Superior temporal gyrus (tissue), 1 donor: ENCODE results near the gene ATF6B.

ENCODE experiments used
- DNase-seq: peaks from one replicate; pipeline ENCODE4 v3.0.0-alpha.2; 2016; ENCODE audit errors: extremely low spot score

Gene ATF6B

DNA sequence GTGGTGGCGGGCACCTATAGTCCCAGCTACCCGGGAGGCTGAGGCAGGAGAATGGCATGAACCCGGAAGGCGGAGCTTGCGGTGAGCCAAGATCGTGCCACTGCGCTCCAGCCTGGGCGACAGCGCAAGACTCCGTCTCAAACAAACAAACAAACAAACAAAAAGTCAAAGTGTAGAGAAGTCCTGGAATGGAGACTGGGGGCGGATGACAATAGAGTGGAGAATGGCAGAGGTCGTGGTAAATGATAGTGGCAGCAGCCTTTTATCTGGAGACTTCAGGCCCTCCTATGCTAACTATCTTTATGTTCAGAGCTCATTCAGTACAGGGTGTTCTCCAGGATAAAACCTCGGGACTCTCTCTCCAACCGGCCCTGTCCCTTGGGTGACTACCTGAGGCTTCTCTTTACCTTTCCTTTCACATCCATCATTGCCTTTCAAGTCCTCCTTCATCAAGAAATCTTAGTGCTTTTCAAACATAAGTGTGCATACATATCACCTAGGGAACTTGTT lies 3.4 kb upstream of the ATF6B start:
- DNase-seq = no peak

DNA sequence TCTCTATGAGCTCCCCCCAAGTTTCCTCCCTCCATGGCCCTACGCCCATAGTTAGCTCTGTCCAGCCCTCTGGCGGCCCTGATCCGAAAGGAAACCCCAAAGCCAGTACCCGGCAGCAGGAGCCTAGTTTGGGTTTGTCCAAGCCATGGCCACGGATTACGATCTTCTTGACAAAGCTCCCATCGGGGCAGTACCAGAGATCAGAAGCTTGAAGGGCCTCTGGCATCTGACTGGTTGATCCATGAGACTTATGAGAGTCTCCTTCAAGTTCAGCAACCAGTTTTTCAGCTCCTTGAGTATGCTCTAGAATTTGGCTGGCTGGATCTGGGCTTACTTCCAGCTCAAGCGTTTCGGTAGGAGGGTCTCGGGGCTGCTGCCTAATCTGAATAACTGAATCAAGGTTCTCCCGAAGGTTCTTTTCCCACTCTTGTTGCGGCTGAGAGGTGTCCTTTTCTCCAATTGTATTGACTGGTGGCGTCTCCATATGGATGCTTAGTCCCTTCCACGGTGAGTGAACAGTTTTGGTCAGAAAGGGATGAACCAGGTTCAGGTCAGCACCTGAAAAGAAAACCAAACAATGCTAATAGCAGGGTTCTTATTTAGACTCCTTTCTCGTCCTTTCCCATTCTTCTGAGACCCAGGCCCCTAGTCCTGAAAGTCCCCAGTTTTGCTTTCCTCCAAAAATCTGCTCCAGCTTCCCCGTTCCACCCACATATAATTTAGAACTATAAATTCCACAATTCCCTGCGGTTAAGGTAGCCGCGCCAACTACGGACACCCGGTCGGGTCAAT lies 1.4 kb upstream of the ATF6B start:
- peak; percentile 89 for DNase-seq

DNA sequence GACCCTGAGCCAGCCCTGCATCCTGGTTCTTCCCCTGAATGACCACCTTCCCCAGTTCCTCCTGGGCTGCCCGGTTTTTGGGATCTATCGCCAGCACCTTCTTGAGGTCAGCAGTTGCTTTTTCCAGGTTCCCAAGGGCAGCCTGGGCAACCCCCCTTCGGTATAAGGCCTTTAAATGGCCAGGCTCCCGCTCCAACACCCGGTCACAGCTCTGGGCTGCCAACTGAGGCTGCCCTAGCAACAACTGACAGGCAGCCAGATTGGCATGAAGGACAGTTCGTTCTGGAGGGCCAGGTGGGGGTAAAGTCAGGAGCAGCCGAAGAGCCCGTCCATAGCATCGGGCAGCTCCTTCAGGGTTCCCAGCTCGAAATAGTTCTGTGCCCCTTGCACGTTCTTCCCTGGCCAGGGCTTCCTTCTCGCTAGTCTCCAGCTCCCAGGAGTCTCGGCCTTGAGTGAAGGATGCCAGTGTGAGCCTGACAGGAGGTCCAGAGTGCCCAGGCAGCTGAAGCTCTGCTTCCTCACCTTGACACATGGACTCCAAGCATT lies 778 bp upstream of the ATF6B start:
- no peak for DNase-seq

DNA sequence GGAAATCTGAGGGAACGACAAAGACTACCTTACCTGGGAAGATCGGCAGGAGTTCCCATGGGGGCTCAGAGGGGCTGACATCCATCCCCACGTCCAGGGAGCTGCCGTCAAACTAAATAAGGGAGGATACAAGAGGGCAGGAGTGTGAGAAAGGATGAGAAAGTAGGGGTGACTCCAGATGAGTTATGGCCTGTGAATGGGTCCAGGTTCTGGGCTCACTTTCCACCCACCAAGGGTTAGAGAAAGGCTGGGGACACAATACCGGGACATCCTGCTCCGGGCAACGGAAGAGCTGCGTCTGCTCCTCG lies 683 bp downstream of the ATF6B start:
- no peak for DNase-seq

DNA sequence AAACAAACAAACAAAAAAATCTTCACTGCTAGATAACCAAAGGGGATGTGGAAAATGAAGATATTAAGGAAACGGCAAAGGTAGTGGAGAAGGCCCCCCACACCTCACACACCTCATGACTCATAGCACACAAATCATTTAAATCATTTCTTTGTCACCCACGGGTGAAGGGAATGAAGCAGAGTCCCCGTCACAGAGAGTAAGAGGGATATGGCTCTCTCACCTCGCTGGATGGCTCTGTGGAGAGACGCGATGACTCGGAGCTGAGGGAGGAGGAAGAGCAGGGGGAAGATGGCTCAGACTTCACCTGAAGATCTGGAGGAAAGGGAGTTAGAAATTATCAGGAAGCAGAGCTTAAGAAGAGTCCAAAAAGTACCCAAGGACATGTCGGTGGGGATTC lies 1.2 kb downstream of the ATF6B start:
- no peak for DNase-seq

DNA sequence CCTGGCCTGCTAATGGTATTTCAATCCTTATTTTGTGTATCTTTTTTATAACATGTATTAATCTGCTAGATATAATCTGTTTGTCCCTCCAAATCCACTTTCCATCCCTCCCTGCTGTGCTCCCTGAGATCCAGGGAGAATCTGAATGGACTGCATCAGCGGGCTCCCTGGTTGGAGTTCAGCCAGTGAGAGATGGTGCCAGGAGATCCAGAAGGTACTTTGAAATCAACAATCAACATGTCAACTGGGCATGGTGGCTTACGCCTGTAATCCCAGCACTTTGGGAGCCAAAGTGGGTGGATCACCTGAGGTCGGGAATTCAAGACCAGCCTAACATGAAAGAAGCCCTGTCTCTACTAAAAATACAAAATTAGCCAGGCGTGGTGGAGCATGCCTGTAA lies 4.4 kb downstream of the ATF6B start:
- DNase-seq = no peak

DNA sequence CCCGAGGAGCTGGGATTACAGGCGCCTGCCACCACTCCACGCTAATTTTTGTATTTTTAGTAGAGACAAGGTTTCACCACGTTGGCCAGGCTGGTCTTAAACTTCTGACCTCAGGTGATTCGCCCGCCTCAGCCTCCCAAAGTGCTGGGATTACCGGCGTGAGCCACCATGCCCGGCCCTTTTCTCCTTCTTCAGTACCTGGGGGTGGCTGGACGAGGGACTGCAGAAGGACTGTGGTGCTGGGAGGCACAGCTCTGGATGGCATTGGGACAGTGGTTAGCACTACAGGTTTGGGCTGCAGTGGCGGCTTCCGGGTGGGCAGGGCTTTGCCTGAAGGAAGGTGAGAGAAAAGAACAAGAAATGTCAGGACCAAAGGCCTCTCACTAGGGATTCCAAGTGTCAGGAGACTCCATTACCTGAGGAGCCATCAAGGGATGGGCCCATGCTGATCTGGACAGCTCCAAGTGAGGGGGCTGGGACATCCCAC lies 7.4 kb downstream of the ATF6B start:
- DNase-seq = no peak

DNA sequence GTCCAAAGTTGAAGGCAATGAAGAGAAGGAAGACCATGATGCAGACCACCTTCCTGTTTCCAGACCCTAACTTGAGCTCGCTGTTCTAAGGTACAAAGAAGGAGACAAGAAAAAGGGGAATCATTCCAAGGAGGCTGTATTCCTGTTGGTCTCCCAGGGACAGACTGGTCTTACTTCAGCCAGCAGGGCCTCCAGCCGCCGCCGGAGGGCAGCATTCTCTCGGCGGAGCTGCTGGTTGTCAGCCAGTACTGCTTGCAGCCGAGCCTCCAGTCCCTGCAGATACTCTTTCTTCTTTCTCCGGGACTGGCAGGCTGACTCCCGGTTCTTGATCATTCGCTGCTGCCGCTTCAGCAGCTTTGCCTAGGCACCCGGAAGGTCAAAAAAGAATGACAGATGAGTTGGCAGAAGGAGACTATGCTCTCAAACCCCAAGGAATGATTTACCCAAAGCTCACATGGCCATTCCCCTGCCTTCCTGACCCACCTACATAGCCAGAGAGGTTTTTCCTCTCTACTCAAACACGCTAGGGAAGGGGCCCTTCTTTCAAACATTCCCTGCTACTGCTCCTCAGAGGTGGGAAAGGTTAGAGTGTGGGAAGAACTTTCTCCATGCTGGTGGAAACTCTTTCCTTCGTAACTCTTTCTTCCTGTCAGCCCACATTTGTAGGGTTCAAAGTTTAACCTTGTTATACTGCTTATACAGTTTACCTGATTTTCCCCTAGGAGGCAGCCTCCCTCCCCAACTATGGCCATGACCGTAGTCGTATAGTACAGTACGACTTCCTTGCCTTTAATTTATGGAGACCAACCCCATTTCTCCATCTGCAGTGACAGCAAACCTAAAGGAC lies 9.0 kb downstream of the ATF6B start:
- DNase-seq = peak; percentile 87

DNA sequence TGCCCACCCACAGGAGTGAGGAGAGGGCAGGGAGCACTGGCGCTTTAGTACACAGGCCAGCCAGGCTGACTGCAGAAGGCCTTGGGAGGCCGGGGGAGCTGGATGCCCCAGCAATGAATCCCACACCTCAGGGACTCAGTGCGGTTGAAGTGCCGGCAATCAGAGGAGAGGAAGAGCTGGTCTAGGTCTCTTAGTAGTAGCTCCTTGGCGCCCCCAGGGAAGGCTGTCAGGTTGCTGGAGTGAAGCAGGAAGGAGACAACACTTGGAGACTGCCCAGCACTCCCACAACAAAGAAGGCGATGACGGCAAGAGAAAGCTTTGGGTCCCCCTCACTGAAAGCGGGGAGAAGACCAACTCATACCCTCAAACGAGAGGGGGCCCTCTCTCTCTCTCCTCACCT lies 10.6 kb downstream of the ATF6B start:
- no peak for DNase-seq

DNA sequence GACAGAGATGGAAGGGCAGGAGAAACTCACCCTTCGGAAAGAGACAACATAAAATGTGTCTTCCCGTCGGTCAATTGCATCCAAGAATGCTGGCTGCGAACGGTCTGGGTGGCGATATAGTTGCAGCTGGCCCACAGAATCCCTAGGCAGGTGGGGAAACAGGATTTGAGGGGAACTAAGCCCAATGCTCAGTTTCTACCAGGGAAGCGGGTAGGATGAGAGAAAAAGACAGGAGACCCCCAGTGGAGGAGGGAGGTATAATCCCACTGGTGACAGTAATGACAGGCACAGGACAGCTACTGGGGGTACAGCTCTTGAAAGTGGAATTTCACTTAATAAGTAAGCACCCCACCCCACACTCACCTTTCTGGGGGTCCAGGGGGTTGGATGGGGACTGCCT lies 11.4 kb downstream of the ATF6B start:
- no peak for DNase-seq

DNA sequence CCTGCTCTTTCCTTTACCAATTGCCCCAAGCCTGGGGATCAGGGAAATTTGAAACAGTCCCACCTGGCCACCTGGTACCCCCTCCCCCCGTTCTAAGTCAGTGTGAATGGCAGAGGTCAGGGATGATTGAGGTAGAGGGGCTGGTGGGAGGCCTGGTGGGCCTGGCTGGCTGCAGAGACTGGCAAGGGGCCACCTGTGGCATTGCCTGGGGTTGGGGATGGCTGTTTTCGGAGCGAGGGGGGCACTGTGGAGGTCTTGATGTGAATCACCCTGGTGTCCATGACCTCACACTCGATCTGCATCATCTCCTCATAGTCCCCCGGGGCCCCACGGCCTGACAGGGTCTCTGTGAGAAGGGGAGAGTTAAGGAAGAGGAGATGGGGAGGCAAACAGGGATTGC lies 12.4 kb downstream of the ATF6B start:
- DNase-seq = no peak

DNA sequence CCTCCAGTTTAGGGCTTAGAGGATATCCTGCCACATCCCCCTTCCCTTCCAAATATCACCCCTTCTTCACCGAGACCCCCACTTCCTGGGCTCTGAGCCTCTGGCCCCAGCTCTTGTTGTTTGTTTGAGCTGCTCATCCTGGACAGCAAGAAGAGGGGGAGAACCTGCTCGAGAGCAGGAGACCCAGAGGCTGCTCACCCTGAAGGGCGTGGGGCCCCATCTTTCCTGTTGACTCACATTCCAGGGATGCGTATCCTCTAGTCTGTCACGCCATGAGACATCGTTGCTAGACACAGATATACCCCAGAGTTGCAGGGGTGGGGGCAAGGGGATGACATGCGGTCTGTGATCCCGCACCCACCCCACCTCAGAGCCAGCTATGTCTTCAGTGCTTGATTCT lies 13.2 kb downstream of the ATF6B start:
- DNase-seq = no peak

DNA sequence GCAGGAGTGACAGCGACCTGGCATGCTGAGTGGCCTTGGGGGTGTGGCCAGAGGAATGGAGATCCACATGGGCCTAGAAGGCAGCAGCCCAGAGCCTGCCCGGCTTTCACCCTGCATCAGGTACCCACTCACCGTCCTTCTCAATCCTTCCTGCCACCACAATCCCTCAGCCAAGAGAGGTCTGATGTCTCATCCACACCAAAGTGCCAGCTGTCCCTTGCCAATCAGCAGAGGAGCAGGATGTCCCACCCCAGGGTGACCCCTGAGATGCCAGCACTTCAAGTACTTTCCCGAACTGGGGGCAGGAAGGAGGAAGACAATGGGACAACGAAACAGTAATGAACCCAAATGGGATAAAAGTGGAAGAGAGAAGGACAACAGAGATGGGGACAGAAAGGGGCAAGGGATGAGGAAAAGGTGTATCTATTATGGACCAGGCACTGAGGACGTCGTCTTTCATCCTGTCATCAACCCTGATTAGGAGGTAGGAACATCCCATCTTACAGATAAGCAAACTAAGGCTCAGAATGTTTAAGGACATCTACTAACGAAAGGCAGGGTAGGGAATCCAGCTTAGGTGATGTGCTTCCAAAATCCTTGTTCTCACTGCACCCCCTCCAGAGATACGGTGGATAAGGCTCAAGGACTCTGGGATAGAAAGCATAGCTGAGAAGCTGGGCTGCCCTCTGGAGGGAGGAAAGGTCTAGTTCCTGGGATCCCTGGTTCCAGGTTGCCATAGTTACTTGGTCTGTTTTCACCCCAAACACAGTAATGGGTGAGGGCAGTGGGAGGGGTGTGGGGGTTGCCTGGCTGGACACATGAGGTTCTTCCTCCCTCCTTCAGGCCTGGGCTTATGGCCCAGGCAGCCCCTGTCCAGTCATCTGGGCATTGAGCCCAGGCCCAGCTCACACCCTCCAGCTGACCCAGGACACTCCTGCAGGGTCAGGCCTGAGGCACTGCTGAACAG lies 14.4 kb downstream of the ATF6B start:
- DNase-seq = peak; percentile 41

DNA sequence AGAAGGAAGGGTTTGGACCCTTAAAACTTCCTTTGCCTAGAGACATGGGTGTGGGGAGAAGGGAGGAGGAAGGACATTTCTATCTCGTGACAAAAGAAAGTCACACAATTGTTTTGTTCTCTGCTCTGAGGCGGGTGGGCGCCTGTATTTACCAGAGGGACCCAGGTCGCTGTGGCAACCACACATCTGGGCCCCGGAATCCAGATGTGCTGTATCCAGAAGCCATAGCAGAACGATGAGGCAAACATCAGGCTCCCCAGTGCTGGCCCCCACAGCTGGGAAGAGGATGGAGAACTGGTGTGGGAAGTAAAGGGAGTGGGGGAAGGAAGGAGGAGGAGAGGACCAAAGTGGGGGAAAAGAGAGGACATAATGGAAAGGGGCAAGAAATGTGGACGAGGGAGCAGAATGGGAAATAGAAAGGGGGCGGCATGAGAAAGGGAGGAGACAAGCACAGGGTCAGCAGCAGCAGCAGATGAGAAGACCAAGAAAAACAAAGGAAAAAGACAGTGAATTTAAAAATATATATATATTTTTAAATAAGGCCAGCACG lies 15.5 kb downstream of the ATF6B start:
- DNase-seq = no peak

DNA sequence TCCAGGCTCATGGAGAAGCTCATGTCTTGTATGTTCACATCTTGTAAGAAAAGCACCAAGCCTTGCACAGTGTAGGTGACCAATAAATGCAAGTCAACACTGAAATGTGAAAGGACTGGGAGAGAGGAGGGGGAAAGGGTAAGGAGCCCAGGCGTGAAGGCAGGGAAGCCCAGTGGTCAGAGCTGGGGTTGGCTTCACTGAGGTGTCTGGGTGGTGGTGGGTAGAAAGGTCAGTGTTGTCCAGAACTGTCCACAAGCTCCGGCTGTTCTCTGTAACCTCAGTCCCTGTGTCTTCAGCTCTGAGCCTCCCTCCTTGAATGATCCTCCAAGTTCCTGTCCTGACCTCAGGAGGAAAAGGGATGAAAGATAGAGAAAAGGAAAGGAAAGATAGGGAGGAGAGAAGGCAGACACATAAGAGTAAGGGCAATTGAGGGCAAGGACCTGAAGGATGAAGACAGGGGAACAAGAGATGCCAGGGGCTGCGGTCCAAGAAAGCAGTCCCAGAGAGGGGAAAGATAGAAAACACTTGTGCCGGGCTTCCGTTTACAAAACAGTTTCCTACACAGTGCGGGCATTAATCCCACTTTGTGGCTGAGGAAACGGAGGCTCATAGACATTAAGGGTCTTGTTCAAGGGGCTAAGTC lies 16.5 kb downstream of the ATF6B start:
- no peak for DNase-seq

DNA sequence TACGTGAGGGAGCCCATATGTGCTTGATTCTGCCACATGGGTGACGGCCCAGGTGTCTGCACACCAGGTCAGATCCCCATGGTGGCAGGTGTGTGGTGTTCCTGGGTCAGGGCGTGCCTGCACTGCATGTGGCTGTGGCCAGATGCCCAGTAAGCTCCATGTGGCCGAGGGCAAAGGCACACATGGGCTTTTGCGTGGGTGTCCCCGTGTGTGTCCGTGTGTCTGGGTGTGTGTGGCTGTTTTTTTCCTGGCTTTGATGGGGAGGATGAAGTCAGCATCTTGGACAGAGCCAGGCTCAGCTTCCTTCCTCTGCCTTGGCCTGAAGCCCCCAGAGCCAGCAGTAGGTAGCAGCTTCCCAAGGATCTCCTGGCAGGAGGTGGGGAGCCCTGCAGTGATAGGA lies 17.4 kb downstream of the ATF6B start:
- DNase-seq = no peak

DNA sequence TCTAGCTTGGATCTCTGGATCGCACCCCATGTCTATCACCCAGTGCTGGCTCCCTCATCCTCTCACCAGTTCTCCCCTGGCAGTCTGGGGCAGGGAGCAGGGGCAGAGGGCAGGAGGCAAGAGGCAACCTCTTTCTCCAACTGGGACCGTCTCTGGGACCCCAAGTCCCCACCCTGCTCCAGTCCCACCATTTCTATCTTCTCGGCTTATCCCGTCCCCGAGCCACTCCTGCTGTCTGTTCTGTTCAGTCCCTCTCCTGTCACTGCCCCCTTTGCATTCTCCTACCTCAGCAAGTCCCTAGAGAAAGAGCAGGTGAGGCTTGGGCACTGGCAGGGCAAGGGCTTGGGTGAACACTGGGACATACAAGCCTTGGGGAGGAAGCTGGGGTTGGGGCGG lies 18.3 kb downstream of the ATF6B start:
- no peak for DNase-seq

DNA sequence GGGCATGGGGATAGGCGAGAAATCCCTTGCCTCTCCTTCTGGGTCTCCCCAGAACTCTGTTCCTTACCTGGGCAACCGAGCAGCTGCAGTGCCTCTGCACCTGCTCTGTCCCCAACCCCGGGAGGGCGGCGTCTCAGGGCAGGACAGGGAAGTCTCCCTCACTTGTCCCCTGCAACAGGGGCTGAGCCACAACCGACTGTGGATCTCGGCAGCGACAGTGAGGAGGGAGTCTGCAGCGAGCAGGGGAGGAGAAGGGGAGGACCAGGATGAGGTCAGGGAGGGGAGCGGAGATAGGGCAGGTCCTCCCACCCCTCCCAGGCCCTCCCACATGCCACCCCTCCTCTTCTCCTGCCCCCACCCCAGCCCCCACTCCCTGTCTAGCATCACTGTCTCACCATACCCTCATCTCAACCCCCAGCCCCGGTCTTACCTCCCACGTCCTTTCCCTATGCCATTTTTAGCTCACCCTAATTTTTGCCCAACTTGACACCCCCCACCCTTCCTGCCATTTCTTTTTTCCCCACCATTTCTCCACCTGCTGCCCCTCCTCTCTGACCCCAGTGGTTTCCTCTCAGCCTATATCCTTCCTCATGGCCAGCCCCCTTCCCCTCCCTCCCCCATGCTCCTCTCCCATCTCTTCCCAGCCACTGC lies 18.8 kb downstream of the ATF6B start, which contains the start of gene TNXB:
TNXB (minus strand) TSS at position 225 of the 651 bp plus-strand sequence. CDS start 11,140 bp downstream, outside the sequence.
- no peak for DNase-seq

DNA sequence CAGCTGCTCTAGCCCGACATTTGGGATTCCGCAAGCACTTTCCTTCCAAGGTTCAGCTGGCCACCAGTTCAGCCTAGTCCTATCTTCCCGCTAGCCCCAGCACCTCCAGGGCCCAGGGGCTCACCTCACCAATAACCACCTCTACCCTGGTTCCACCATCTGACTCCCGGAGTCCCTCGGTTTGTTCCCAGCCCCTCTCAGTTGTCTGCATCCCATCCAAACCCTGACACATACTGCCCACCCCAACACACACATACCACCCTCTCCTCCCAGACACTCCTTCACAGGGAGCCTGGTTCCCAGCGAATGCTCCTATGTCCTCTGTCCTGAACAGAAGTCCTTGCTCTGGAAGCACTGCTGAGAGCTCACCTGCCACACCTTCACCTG lies 19.3 kb downstream of the ATF6B start:
- no peak for DNase-seq

DNA sequence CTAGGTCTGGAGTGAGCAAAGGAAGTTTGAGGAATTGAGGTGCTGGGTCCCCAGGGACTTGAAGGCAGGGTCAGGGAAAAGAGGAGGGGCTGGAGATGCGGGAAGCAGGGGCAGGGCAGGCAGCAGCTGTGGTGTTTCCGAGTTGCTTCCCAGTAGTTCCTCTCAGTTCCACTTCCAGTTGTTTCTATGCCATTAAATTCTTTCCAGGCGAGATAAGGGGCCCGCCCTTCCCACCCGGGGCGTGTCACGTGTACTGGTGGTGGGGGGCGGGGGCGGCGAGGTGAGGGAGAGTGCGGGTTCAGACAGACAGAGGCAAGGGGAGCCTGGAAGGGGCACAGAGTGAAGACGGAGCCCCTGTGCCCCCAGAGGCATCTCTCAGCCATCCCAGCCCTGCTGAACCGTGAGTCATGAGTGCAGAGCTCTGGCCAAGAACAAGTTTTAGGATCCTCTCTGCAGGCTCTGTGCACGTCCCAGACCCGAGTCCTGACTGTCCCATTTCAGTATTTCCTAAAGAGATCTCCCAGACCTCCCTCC lies 19.9 kb downstream of the ATF6B start:
- no peak for DNase-seq
